Pons (tissue), 1 donor: ENCODE results near the gene CCER1.
A peak's percentile ranks its signal among the peaks of the same experiment; 100 is the strongest.
"Not testable (repeated sequence)": the region's sequence is repeated elsewhere in the genome, so short reads cannot be mapped to it uniquely, and the experiment has no call there.

Source experiments
- DNase-seq: peaks from one replicate; pipeline ENCODE4 v3.0.0-alpha.2; 2016; ENCODE audit warnings: low spot score

The CCER1 gene, protein sequence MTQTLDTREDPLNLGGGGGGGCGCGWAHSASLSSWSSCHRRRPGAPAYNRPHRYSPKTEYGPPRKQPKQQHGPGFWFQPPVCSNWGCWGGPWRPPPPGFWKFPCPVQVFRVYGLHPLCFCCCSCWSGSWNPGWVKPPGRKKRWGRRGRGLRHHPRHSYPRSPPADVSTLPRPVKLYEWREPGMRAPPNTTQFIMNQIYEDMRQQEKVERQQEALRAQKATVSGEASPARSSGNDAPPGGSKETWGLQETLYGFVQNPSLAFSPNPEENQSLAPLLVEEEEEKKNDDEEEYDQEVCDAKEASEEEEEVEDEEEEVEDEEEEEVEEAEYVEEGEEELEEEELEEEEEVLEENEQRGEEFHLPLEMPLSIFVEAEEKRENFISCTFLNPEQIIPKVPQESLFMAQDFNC

DNA sequence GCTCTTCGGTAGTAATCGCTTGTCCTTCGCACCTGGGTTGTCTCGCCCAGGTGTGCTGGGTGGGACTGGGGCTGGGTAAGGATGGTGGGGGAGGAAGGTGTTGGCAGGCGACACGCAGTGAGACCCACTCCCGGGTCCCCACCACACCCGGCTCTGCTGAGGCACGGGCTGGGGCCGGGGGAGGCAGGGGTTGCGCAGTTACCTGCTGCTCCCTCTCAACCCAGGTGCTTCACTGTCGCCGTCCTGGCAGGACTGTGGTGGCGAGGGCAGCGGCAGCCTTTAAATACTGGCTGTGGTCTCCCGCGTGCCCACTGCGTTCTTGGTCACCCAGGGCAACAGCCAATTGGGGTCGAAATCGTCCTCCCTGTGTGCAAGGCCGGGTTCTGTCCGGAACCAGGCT, at the start of gene CCER1:
Gene CCER1 (minus strand): TSS at position 256 of the 400 bp plus-strand sequence. CDS start 434 bp downstream, outside the sequence.
- no peak for DNase-seq

GRCh38 chr12:91003737-91004136, 48.8 kb upstream of the CCER1 start:
- DNase-seq, result no peak

DNA sequence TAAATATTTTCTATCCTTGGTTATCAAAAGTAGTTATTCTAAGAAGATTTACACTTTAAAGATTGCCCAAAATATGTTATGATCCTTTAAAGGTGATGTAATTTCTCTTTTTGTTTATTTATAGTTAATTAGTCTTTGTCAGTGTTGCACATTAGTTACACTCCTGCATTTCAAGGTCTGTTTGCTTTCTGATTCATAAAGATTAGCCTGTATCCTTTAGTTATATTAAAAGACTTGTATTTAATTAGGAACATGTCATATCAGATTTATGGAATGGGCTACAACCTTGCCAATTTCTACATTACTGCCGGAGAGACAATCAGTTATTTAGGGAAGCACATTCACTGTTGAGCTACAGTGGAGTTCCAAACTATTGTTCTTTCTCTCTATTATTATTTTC, 46.3 kb upstream of the CCER1 start:
- DNase-seq, result no peak

DNA sequence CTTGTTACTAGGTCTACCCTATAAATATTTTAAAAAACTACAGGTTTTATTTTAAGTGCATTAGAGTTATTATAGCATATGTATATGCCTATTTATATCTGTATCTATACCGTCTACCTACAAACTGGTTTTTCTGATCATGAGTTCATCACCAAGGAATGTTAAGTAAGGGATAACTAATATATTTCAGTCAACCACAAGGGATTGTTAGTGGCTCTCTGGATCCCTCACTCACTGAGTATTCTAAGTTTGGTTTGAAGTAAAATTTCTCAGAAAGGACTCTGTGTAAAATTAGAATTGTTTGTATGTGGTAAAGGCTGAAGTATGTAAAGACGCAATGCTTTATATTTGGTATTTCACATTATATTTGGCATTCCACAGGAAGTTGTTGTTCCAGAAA, 45.0 kb upstream of the CCER1 start:
- no peak for DNase-seq

DNA sequence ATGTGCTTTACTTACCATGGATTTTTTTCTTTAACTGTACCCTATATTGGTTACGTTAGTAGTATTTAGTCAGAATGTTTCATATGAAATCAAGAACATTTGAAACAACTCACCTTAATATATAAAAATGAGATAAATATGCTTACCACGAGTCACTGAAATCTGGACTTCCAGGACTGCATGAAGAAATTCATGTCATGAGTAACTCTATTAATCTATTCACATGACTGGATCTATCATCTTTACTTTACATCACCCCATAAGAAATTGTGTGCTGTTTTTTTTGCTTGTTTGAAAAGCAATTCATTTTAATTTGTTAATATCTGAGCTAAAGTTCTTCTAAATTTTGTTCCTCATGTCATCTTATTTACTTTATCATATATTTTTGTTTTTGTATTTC, 44.6 kb upstream of the CCER1 start:
- DNase-seq, result no peak

- no peak for DNase-seq
Observed at GRCh38 chr12:90995010-90995409, 40.0 kb upstream of the CCER1 start.

GRCh38 chr12:90991952-90992465, 37.0 kb upstream of the CCER1 start:
- no peak for DNase-seq

- no peak for DNase-seq
Observed at GRCh38 chr12:90990611-90991010, 35.6 kb upstream of the CCER1 start.

- DNase-seq, result no peak
Observed at GRCh38 chr12:90989686-90990111, 34.7 kb upstream of the CCER1 start.

- no peak for DNase-seq
Observed at GRCh38 chr12:90987520-90987919, 32.5 kb upstream of the CCER1 start.

DNA sequence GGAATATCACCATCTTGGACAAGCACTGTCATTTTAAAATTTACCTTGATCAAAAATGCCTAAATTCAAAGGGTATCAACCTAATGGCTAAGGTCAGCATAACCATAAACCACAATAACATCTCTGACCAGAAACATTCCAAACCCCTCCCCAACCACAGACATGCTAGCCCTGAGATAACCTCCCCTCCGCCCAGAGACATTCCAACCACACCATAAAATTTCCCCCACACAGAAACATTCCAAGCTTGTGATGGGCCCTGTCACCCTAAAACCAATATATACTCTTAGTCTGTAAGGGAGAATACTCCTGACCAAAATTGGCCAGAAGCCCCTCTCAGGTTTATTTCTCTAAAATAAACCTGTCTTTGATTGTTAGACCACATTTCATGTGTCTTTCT, 32.1 kb upstream of the CCER1 start:
- DNase-seq, result no peak

DNA sequence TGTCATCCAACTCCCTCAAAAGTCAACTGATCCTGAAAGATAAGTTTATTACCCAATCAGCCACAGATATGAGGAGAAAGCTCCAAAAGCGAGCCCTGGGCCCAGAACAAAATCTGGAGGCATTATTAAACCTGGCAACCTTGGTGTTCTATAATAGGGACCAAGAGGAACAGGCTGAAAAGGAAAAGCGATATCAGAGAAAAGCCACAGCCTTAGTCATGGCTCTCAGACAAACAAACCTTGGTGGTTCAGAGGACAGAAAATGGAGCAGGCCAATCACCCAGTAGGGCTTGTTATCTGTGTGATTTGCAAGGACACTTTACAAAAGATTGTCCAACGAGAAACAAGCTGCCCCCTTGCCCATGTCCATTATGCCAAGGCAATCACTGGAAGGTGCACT, 30.4 kb upstream of the CCER1 start:
- not testable (repeated sequence) for DNase-seq

- DNase-seq, result no peak
Observed at GRCh38 chr12:90984114-90984513, 29.1 kb upstream of the CCER1 start.

GRCh38 chr12:90982170-90982569, 27.2 kb upstream of the CCER1 start:
- DNase-seq, result no peak

DNA sequence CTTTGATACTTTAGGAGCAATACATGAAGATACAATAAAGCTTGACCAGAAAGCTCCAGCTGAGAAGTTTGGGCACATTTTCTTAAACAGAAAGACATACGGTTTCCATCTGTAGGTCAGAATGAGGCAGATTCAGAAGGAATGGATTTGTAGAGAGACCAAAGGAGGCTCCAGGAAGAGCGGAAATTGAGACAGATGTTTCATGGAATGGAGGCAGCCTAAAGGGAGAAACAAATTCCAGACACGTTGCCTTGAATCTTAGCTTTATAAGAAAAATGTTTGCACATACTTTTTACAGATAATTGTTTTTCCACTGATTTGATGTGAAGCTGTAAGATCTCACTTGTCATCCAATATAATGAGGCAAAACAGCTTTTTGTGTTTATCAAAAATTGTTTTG, 25.0 kb upstream of the CCER1 start:
- DNase-seq, result no peak

- no peak for DNase-seq
Observed at GRCh38 chr12:90979019-90979418, 24.0 kb upstream of the CCER1 start.

GRCh38 chr12:90978117-90978770, 23.3 kb upstream of the CCER1 start:
- DNase-seq, result peak; percentile 66

- DNase-seq, result no peak
Observed at GRCh38 chr12:90977224-90977623, 22.2 kb upstream of the CCER1 start.

- no peak for DNase-seq
Observed at GRCh38 chr12:90974286-90974685, 19.3 kb upstream of the CCER1 start.

GRCh38 chr12:90972226-90972625, 17.2 kb upstream of the CCER1 start:
- DNase-seq, result no peak

- DNase-seq, result no peak
Observed at GRCh38 chr12:90970911-90971310, 15.9 kb upstream of the CCER1 start.

DNA sequence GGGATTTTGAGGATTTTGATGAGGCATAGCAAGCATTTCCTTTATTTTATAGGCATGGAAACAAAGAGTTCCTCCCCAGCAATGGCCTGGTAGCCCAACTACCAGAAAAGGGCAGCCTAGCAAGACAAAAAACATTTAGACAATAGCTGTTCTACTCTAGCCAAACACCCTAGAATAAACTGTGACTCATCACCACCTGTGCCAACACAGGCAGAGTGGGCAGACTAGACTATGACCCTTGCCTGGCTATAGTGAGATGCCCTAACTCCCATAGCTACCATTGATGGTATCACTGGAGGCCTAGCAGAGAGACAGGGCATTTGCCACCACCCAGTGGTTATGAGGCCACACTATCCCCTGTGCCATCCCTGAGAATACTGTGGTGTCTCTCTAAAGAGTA, 15.5 kb upstream of the CCER1 start:
- no peak for DNase-seq

DNA sequence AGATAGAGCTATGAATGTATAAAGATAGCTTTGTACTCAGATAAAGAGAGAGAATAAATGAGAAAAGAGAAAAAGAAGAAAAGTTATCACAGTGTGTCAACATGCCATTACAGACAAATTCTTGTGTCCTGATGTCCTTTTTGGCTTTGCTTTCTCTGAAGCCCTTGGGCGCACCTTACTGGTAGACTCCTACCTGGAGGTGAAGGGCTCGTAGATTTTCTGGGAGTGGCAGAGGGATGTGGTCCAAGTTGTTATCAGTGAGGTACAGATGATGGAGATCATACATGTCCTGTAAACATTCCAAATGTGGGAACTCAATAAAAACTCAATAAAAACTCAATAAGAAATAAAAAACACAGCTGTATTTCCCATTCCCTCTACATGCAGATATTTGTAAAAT, 14.9 kb upstream of the CCER1 start:
- no peak for DNase-seq
